GM12878 (cell line): Measurements from ENCODE around the gene PPP3CA. TPM values are rescaled to one million over a fixed set of nuclear protein-coding genes. Genes with fewer than 3 reads are reported as not detected.

Source experiments
- CEBPZ ChIP-seq: fragments of 150-350 bp; IDR thresholded peaks from 2 replicates; pipeline ENCODE4 v1.6.1; 2016; ENCODE audit warnings: low read depth, low read length
- MLLT1 ChIP-seq: fragments of 450-650 bp; IDR thresholded peaks from 2 replicates; pipeline ENCODE4 v1.6.1; 2016; ENCODE audit warnings: mild to moderate bottlenecking
- PBX3 ChIP-seq: IDR thresholded peaks from 2 replicates; pipeline ENCODE4 v1.6.1; 2011; ENCODE audit warnings: mild to moderate bottlenecking, low read depth, low read length, moderate library complexity; ENCODE audit not compliant: insufficient replicate concordance
- REST ChIP-seq: IDR thresholded peaks from 2 replicates; pipeline ENCODE4 v1.6.1; 2012; ENCODE audit warnings: mild to moderate bottlenecking, low read depth, low read length
- TCF12 ChIP-seq: IDR thresholded peaks from 2 replicates; pipeline ENCODE4 v1.6.1; 2011; ENCODE audit warnings: low read depth, mild to moderate bottlenecking, low read length
- polyA plus RNA-seq, 11 experiments: library from polyadenylated mRNA; depleted of rRNA in 4 of 11; unstranded in 6 of 11; stranded (reverse) in 5 of 11; fragments of >200 nt; fragmentation: Nextera tagmentation in 4 of 11; fragmentation: Illumina TruSeq in 1 of 11; extraction: Ambion mirVana in 4 of 11; extraction: Trizol in 1 of 11; gene quantifications; 1 replicate in 1 of 11; 2 replicates in 10 of 11; pipeline versions ENCODE4 v1.2.1 to v1.2.3, GENCODE V29; 2011 to 2016; ENCODE audit warnings: inconsistent platforms in 2 of 11, missing spikeins in 2 of 11, low read depth in 1 of 11
- total RNA-seq, 4 experiments: library from RNA; depleted of rRNA in 3 of 4; stranded (reverse); fragments of >200 nt in 3 of 4; fragmentation: Illumina TruSeq in 1 of 4; extraction: Trizol in 1 of 4; gene quantifications; 2 replicates each; pipeline versions ENCODE4 v1.2.1 to v1.2.3, GENCODE V29; 2013 to 2021

The PPP3CA gene
- total and polyA plus RNA-seq, 10 of the 15 experiments (the other 5 are each of a cell fraction or from before 2014, with no cell fraction given) = 0.33 to 9.0 (median 1.0) TPM

- TF ChIP-seq REST (no peak), PBX3 (no peak), CEBPZ (no peak), TCF12 (no peak), MLLT1 (no peak)
These were observed 39.4 kb downstream of the PPP3CA start (continued) for GRCh38 chr4:101307899-101308298.
